ENCODE measurements around the gene ZAP70.

DNA sequence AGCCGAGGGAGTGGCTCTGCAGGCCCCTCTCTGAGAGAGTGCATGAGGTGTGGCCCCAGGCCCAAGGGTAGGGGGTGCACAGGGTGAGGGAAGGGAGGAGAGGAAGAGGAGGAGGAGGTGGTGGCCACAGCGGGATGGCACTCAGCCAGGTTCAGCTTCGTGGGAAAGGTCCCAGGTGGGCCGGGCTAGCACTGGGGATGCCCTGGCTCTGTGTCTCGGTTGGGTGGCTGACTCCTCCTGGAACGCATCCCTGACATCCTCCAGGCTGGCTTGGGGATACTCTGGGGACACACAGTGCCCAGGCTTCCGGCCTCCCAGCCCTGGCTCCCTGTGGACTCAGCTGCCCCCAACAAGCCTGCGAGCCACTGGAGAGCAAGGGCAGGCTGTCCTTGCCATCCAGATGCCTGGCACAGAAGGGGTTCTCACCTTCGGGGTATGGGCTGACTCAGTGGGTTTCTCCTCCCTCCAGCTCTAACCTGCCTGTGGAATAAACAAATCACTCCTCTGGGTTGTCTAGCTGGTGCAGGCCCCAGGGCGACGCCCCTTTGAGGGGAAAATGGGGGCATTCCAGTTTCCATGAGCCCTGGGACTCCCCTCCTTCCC lies 582 bp upstream of the ZAP70 start:
- TF ChIP-seq, protein P1, sequence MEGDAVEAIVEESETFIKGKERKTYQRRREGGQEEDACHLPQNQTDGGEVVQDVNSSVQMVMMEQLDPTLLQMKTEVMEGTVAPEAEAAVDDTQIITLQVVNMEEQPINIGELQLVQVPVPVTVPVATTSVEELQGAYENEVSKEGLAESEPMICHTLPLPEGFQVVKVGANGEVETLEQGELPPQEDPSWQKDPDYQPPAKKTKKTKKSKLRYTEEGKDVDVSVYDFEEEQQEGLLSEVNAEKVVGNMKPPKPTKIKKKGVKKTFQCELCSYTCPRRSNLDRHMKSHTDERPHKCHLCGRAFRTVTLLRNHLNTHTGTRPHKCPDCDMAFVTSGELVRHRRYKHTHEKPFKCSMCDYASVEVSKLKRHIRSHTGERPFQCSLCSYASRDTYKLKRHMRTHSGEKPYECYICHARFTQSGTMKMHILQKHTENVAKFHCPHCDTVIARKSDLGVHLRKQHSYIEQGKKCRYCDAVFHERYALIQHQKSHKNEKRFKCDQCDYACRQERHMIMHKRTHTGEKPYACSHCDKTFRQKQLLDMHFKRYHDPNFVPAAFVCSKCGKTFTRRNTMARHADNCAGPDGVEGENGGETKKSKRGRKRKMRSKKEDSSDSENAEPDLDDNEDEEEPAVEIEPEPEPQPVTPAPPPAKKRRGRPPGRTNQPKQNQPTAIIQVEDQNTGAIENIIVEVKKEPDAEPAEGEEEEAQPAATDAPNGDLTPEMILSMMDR (IDR thresholded peaks at IDR 0.05) = no peak
- TF ChIP-seq POLR2A (IDR thresholded peaks at IDR 0.05) (no peak), EP300 (IDR thresholded peaks at IDR 0.05) (no peak), POLR2AphosphoS5 (IDR thresholded peaks at IDR 0.05) (no peak)

All from gastroesophageal sphincter (tissue), 3 donors.